NT2/D1 (cell line): ENCODE data around the gene ACSF3.

Experiments used
- SUZ12 ChIP-seq: IDR thresholded peaks from 2 replicates; pipeline ENCODE4 v1.6.1; 2011; ENCODE audit not compliant: insufficient read length, insufficient read depth; ENCODE audit errors: extremely low read depth
- YY1 ChIP-seq: IDR thresholded peaks from 2 replicates; pipeline ENCODE4 v1.6.1; 2011; ENCODE audit not compliant: insufficient read length, insufficient read depth

DNA sequence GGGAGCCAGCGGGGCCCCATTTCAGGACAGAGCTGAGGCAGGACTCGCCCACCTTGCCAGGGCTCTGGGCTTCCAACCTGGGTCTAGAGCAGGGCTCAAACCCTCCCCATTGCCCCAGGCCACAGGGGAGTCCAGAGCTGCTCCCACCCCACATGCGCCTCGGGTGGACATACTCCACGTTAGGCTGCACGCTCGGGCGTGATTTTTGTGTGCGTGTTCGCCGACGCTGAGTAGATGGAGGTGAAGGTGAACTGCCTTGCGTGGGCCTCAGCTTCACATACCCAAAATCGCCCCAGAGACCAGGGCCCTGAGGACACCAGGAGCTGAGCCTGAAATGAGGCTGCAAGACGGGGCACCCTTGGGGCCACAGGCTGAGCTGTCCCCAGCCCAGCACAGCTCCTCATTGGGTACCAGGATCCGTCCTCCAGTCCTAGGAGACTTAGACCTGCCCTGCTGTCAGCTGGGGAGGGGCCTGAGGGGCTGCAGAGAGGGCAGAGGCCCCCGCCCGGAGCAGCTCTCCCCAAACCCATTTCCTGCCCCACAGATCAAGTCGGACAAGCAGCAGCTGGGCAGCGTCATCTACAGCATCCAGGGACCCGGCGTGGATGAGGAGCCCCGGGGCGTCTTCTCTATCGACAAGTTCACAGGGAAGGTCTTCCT lies 86.1 kb downstream of the ACSF3 start:
- TF ChIP-seq YY1 (no peak), SUZ12 (no peak)
